ENCODE results near the gene GRAMD1A. TPM values are rescaled to one million over a fixed set of nuclear protein-coding genes. Genes with fewer than 3 reads are reported as not detected.

Gene GRAMD1A
- total RNA-seq, 4 donors from 2014 or later: 38.8 to 45.1 (median 43.7) TPM

DNA sequence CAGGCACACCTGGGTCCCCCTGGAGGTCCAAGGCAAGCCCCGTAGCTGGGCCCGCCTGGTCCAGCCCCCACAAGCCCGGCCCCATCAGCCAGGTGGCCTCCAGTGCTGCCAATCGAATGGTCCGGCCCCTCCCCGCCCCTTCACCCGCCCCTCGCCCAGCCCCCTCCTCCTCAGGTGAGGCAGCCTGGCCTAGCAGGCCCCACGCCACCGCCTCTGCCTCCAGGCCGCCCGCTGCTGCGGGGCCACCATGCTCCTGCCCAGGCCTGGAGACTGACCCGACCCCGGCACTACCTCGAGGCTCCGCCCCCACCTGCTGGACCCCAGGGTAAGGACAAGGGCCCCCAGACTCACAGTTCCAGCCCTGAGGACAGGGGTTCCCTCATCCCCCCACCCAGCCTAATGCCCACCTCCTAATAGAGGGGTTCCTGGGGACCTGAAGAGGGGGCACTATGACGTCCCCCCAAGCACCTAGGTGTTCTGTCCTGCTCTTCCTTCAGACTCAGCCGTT lies 41.5 kb downstream of the GRAMD1A start, which contains the start of gene HPN:
Gene HPN (plus strand): TSS at position 174 of the 508 bp plus-strand sequence. CDS start 786 bp downstream, outside the sequence.
- Histone ChIP-seq H3K36me3 (no peaks in the 10 kb centered on the region), H3K4me1 (peaks cover 62 to 70% of the 10 kb centered on the region in 2 donors), H3K27me3 (no peaks in the 10 kb centered on the region), H3K4me3 (peak within 1 kb of the TSS; percentile 4 to 46 (median 10)), H3K9me3 (no peaks in the 10 kb centered on the region), H3K27ac (peak within 1 kb of the TSS; percentile 97 to 98 (median 98))
- peak in 1 of 2 donors; percentile 56 for DNase-seq
- in situ Hi-C loops (cut with MboI; ENCODE audit: low sequenced_read_pairs in 4 of 4) (loop anchor here in 1 of 4 donors (10.0 kb wide), 1 partner anchor 53 kb away; no protein-coding TSS in a partner anchor), intact Hi-C loops (cut with DNase I; ENCODE audit: low total_unique reads) (loop anchor here (5.0 kb wide), 1 partner anchor 716 kb away; the partner anchor contains the start of genes HSPB6 and PROSER3)
- ATAC-seq: peak; percentile 0
- TF ChIP-seq, protein P1, sequence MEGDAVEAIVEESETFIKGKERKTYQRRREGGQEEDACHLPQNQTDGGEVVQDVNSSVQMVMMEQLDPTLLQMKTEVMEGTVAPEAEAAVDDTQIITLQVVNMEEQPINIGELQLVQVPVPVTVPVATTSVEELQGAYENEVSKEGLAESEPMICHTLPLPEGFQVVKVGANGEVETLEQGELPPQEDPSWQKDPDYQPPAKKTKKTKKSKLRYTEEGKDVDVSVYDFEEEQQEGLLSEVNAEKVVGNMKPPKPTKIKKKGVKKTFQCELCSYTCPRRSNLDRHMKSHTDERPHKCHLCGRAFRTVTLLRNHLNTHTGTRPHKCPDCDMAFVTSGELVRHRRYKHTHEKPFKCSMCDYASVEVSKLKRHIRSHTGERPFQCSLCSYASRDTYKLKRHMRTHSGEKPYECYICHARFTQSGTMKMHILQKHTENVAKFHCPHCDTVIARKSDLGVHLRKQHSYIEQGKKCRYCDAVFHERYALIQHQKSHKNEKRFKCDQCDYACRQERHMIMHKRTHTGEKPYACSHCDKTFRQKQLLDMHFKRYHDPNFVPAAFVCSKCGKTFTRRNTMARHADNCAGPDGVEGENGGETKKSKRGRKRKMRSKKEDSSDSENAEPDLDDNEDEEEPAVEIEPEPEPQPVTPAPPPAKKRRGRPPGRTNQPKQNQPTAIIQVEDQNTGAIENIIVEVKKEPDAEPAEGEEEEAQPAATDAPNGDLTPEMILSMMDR (IDR thresholded peaks at IDR 0.05 in 4 of 5, conservative IDR thresholded peaks at IDR 0.05 in 1 of 5): no peak
- no peak for TF ChIP-seq POLR2A (IDR thresholded peaks at IDR 0.05)

DNA sequence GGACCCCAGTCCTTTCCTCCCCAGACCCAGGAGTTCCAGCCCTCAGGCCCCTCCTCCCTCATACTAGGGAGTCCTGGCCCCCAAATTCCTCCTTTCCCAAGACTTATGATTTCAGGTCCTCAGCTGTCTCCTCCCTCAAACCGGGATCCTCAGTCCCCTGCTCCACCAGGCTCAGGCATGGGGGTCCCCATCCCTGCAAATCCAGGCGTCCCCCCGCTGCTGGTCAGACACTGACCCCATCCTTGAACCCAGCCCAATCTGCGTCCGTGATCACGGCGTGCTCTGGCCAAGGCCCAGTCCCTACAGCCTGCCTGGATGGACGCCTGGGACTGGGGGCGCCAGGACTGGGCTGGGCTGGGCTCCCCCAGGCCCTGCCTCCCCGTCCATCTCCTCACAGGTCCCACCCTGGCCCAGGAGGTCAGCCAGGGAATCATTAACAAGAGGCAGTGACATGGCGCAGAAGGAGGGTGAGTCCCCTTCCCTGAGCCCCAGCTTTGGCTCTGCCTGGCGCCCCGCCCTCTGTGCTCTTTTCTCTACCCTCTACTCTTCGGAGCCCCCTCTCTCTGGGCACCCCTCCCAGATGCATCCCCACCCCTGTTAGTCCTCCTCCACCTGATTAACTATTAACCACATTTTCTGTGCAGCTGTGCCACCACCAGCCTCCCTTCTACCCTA lies 42.1 kb downstream of the GRAMD1A start:
- no peak for TF ChIP-seq POLR2A (IDR thresholded peaks at IDR 0.05)
- TF ChIP-seq, protein P1 (IDR thresholded peaks at IDR 0.05 in 4 of 5, conservative IDR thresholded peaks at IDR 0.05 in 1 of 5): no peak
- peak in 1 of 2 donors; percentile 45 for DNase-seq
- H3K27me3 ChIP-seq: no peaks in the 10 kb centered on the region
- in situ Hi-C loops (cut with MboI; ENCODE audit: low sequenced_read_pairs in 4 of 4) (loop anchor here in 1 of 4 donors (10.0 kb wide), 1 partner anchor 53 kb away; no protein-coding TSS in a partner anchor), intact Hi-C loops (cut with DNase I; ENCODE audit: low total_unique reads) (loop anchor here (5.0 kb wide), 1 partner anchor 715 kb away; the partner anchor contains the start of genes HSPB6 and PROSER3)
- peak overlapping the region; percentile 97 to 98 (median 98) for H3K27ac ChIP-seq
- no peaks in the 10 kb centered on the region for H3K9me3 ChIP-seq
- ATAC-seq: no peak
- no peaks in the 10 kb centered on the region for H3K36me3 ChIP-seq
- peaks cover 59 to 66% of the 10 kb centered on the region in 2 donors for H3K4me1 ChIP-seq
- peak overlapping the region in 1 of 4 donors; percentile 46 for H3K4me3 ChIP-seq

DNA sequence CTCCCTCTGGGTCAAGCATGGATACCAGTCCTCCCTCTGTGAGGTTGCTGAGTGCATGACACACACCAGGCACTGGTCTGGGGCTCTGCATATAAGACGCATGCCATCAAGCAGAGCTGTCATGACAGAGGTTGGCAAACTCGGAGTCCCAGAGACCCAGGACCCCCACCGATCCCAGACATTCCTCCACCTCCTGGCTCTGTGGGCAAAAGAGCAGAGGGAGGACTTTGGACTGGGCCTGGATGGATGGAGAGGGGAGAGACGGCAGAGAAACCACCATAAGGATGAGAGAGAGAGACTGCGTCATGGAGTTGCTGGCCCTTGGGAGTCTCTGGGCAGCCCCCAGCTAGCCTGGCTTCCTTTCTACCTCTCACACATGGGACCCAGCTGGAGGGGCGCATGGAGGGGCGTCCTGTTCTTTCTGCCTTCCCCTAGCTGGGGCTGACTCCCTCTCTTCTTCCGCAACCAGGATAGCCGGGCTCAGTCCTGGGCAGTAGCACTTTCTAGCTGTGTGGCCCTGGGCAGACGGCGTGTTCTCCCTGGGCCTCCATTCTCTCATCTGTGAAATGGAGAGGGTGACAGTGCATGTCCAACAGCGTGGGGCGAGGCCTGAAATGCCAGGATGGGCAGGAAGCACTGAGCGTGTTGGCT lies 43.0 kb downstream of the GRAMD1A start:
- TF ChIP-seq, protein P1 (IDR thresholded peaks at IDR 0.05 in 4 of 5, conservative IDR thresholded peaks at IDR 0.05 in 1 of 5): no peak
- TF ChIP-seq POLR2A (IDR thresholded peaks at IDR 0.05): no peak
- in situ Hi-C loops (cut with MboI; ENCODE audit: low sequenced_read_pairs in 4 of 4) (loop anchor here in 1 of 4 donors (10.0 kb wide), 1 partner anchor 52 kb away; no protein-coding TSS in a partner anchor), intact Hi-C loops (cut with DNase I; ENCODE audit: low total_unique reads) (loop anchor here (5.0 kb wide), 1 partner anchor 714 kb away; the partner anchor contains the start of genes HSPB6 and PROSER3)
- Histone ChIP-seq H3K27me3 (no peaks in the 10 kb centered on the region), H3K9me3 (no peaks in the 10 kb centered on the region), H3K27ac (peak overlapping the region; percentile 97 to 98 (median 98)), H3K36me3 (no peaks in the 10 kb centered on the region), H3K4me3 (no peak overlapping the region), H3K4me1 (peaks cover 59 to 63% of the 10 kb centered on the region in 2 donors)
- ATAC-seq (no peak), DNase-seq (no peak)

DNA sequence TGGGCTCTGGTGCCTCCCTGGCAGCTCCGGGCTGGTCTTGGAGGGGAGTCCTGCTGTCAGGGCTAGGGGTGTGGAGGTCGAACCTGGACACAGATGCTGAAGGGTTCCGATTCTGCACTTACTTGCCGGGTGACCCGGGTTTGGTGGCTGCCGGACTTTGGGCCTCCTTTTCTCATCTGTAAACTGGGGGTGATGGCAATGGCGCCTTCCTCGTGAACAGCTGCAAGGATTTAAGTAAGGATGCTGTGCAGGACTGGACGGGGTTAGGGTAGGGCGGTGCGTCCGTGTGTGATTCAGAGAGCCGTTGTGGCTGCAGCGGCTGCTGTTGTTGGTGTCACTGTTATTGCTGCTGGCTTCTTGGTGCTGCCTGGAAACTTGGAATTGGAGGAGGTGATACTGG lies 43.8 kb downstream of the GRAMD1A start:
- in situ Hi-C loops (cut with MboI; ENCODE audit: low sequenced_read_pairs in 4 of 4): loop anchor here in 1 of 4 donors (10.0 kb wide), 1 partner anchor 51 kb away; no protein-coding TSS in a partner anchor
- no peaks in the 10 kb centered on the region for H3K27me3 ChIP-seq
- no peak overlapping the region for H3K4me3 ChIP-seq
- H3K27ac ChIP-seq: peak overlapping the region; percentile 97 to 98 (median 98)
- ATAC-seq: no peak
- DNase-seq: peak in 1 of 2 donors; percentile 40
- no peaks in the 10 kb centered on the region for H3K36me3 ChIP-seq
- no peaks in the 10 kb centered on the region for H3K9me3 ChIP-seq
- TF ChIP-seq, protein P1 (IDR thresholded peaks at IDR 0.05 in 4 of 5, conservative IDR thresholded peaks at IDR 0.05 in 1 of 5): no peak
- TF ChIP-seq POLR2A (IDR thresholded peaks at IDR 0.05): no peak
- H3K4me1 ChIP-seq: peaks cover 59 to 63% of the 10 kb centered on the region in 2 donors
- intact Hi-C loops (cut with DNase I; ENCODE audit: low total_unique reads): loop anchor here (1.0 to 5.0 kb wide), 4 partner anchors 23 to 713 kb away; partner anchors contain the start of genes FXYD1, HSPB6 and PROSER3

Data from gastrocnemius medialis (tissue), 4 donors.